Ammon's horn (tissue), 1 donor: ENCODE results near the gene MGAT5.
"Not testable (repeated sequence)": the region's sequence is repeated elsewhere in the genome, so short reads cannot be mapped to it uniquely, and the experiment has no call there.

Experiments used
- DNase-seq: peaks from one replicate; pipeline ENCODE4 v3.0.0-alpha.2; 2016; ENCODE audit warnings: low spot score

Gene MGAT5

GRCh38 chr2:134276381-134277172 is 22.7 kb downstream of the MGAT5 start:
- no peak for DNase-seq

GRCh38 chr2:134277223-134277622 is 23.4 kb downstream of the MGAT5 start:
- no peak for DNase-seq

GRCh38 chr2:134278553-134278952 is 24.7 kb downstream of the MGAT5 start:
- no peak for DNase-seq

GRCh38 chr2:134279417-134279816 is 25.5 kb downstream of the MGAT5 start:
- DNase-seq: no peak

GRCh38 chr2:134280231-134280630 is 26.4 kb downstream of the MGAT5 start:
- DNase-seq: no peak

GRCh38 chr2:134280726-134281125 is 26.9 kb downstream of the MGAT5 start:
- no peak for DNase-seq

GRCh38 chr2:134281815-134282419 is 28.0 kb downstream of the MGAT5 start:
- no peak for DNase-seq

GRCh38 chr2:134282629-134283400 is 28.9 kb downstream of the MGAT5 start:
- DNase-seq: no peak

GRCh38 chr2:134283661-134284060 is 29.8 kb downstream of the MGAT5 start:
- no peak for DNase-seq

GRCh38 chr2:134284119-134284670 is 30.3 kb downstream of the MGAT5 start:
- DNase-seq: no peak

- DNase-seq: no peak
Measured at GRCh38 chr2:134287323-134287722, 33.5 kb downstream of the MGAT5 start.

- no peak for DNase-seq
Measured at GRCh38 chr2:134288814-134289213, 34.9 kb downstream of the MGAT5 start.

- DNase-seq: no peak
Measured at GRCh38 chr2:134289225-134289624, 35.4 kb downstream of the MGAT5 start.

GRCh38 chr2:134290358-134290757 is 36.5 kb downstream of the MGAT5 start:
- DNase-seq: no peak

GRCh38 chr2:134292514-134292913 is 38.6 kb downstream of the MGAT5 start:
- DNase-seq: no peak

- DNase-seq: no peak
Measured at GRCh38 chr2:134293719-134294537, 40.1 kb downstream of the MGAT5 start.

- DNase-seq: not testable (repeated sequence)
Measured at GRCh38 chr2:134294598-134294997, 40.7 kb downstream of the MGAT5 start.

- DNase-seq: no peak
Measured at GRCh38 chr2:134295441-134295840, 41.6 kb downstream of the MGAT5 start.

GRCh38 chr2:134296301-134296700 is 42.4 kb downstream of the MGAT5 start:
- DNase-seq: no peak

- DNase-seq: no peak
Measured at GRCh38 chr2:134299334-134299733, 45.5 kb downstream of the MGAT5 start.

GRCh38 chr2:134300585-134300984 is 46.7 kb downstream of the MGAT5 start:
- no peak for DNase-seq
